Loucy (cell line): ENCODE measurements around the gene KRTAP10-8.

Experiments
- H2AFZ ChIP-seq: fragments of 200-600 bp; sonication (generic); 2 replicates; pipeline ENCODE4 v1.6.0; 2016; ENCODE audit warnings: antibody characterized with exemption, mild to moderate bottlenecking, low read length, moderate library complexity
- H3F3A ChIP-seq: fragments of 200-600 bp; 2 replicates; pipeline ENCODE4 v1.6.0; 2016; ENCODE audit warnings: antibody characterized with exemption, low read depth, mild to moderate bottlenecking
- H3K27me3 ChIP-seq: fragments of 200-600 bp; sonication (generic); 2 replicates; pipeline ENCODE4 v1.6.1; 2014; ENCODE audit warnings: low read length, mild to moderate bottlenecking; ENCODE audit not compliant: insufficient read depth, poor library complexity, severe bottlenecking
- H3K36me3 ChIP-seq: fragments of 200-600 bp; sonication (generic); 2 replicates; pipeline ENCODE4 v1.6.1; 2016; ENCODE audit warnings: low read length; ENCODE audit not compliant: insufficient read depth
- H3K4me1 ChIP-seq: fragments of 200-600 bp; sonication (generic); 2 replicates; pipeline ENCODE4 v1.5.1; 2014; ENCODE audit warnings: low read length, mild to moderate bottlenecking; ENCODE audit not compliant: insufficient read depth, poor library complexity, severe bottlenecking
- H3K4me2 ChIP-seq: fragments of 200-600 bp; sonication (generic); 2 replicates; pipeline ENCODE4 v1.6.0; 2014; ENCODE audit warnings: antibody characterized with exemption, low read length, low read depth, mild to moderate bottlenecking; ENCODE audit not compliant: poor library complexity, severe bottlenecking
- H3K4me3 ChIP-seq: fragments of 200-600 bp; sonication (generic); 2 replicates; pipeline ENCODE4 v1.5.1; 2014; ENCODE audit warnings: low read length, mild to moderate bottlenecking, mixed read lengths; ENCODE audit not compliant: poor library complexity, severe bottlenecking
- H3K79me2 ChIP-seq: fragments of 200-600 bp; sonication (generic); 2 replicates; pipeline ENCODE4 v1.6.1; 2014; ENCODE audit warnings: low read length; ENCODE audit not compliant: insufficient read depth
- H3K9ac ChIP-seq: fragments of 200-600 bp; sonication (generic); 2 replicates; pipeline ENCODE4 v1.6.0; 2014; ENCODE audit warnings: mild to moderate bottlenecking, low read depth, low read length, moderate library complexity; ENCODE audit not compliant: poor library complexity, severe bottlenecking
- H3K9me2 ChIP-seq: fragments of 200-600 bp; sonication (generic); replicated peaks from 2 replicates; pipeline ENCODE4 v1.6.1; 2016; ENCODE audit warnings: low read depth, low read length, mixed read lengths
- H3K9me3 ChIP-seq: fragments of 200-600 bp; sonication (generic); 2 replicates; pipeline ENCODE4 v1.6.1; 2014; ENCODE audit warnings: mild to moderate bottlenecking, antibody characterized with exemption, low read length, low read depth; ENCODE audit not compliant: insufficient read depth
- H4K20me1 ChIP-seq: fragments of 200-600 bp; sonication (generic); 2 replicates; pipeline ENCODE4 v1.6.0; 2014; ENCODE audit warnings: antibody characterized with exemption, low read length, mild to moderate bottlenecking; ENCODE audit not compliant: insufficient read depth, poor library complexity, severe bottlenecking
- EZH2phosphoT487 ChIP-seq: fragments of 200-600 bp; IDR thresholded peaks from 2 replicates; pipeline ENCODE4 v1.6.1; 2018; ENCODE audit warnings: antibody characterized with exemption, mild to moderate bottlenecking, moderate library complexity, borderline replicate concordance
- TF ChIP-seq, protein P1 (sequence below): fragments of 200-600 bp; sonication (generic); conservative IDR thresholded peaks from 2 replicates; pipeline ENCODE4 v1.5.1; 2014; ENCODE audit warnings: mild to moderate bottlenecking, antibody characterized with exemption, low read length

KRTAP10-8 gene

GRCh38 chr21:44654576-44655175 lies 42.8 kb downstream of the KRTAP10-8 start, which contains the start of gene KRTAP12-4:
KRTAP12-4 (minus strand) TSS chr21:44654659; CDS start chr21:44654614, 45 bp downstream.
- H3K4me3 ChIP-seq = no peak within 1 kb of the TSS
- H3F3A ChIP-seq = no peaks in the 10 kb centered on the region
- H3K27me3 ChIP-seq = no peaks in the 10 kb centered on the region
- H3K9me2 ChIP-seq = no peaks in the 10 kb centered on the region
- no peaks in the 10 kb centered on the region for H4K20me1 ChIP-seq
- no peak within 1 kb of the TSS for H2AFZ ChIP-seq
- H3K36me3 ChIP-seq = no peaks in the 10 kb centered on the region
- peaks cover 5% of the 10 kb centered on the region; the same call in 1 of the 2 replicates for H3K9me3 ChIP-seq
- TF ChIP-seq, protein P1, sequence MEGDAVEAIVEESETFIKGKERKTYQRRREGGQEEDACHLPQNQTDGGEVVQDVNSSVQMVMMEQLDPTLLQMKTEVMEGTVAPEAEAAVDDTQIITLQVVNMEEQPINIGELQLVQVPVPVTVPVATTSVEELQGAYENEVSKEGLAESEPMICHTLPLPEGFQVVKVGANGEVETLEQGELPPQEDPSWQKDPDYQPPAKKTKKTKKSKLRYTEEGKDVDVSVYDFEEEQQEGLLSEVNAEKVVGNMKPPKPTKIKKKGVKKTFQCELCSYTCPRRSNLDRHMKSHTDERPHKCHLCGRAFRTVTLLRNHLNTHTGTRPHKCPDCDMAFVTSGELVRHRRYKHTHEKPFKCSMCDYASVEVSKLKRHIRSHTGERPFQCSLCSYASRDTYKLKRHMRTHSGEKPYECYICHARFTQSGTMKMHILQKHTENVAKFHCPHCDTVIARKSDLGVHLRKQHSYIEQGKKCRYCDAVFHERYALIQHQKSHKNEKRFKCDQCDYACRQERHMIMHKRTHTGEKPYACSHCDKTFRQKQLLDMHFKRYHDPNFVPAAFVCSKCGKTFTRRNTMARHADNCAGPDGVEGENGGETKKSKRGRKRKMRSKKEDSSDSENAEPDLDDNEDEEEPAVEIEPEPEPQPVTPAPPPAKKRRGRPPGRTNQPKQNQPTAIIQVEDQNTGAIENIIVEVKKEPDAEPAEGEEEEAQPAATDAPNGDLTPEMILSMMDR = no peak
- TF ChIP-seq EZH2phosphoT487 = no peak
- H3K79me2 ChIP-seq = no peaks in the 10 kb centered on the region
- H3K9ac ChIP-seq = no peak within 1 kb of the TSS
- no peaks in the 10 kb centered on the region for H3K4me1 ChIP-seq
- no peak within 1 kb of the TSS for H3K4me2 ChIP-seq

- H3K9me3 ChIP-seq = peaks cover 5% of the 10 kb centered on the region; the same call in 1 of the 2 replicates
- no peak for TF ChIP-seq EZH2phosphoT487
- TF ChIP-seq, protein P1 = no peak
Measured at GRCh38 chr21:44656868-44657267, 45.0 kb downstream of the KRTAP10-8 start.

DNA sequence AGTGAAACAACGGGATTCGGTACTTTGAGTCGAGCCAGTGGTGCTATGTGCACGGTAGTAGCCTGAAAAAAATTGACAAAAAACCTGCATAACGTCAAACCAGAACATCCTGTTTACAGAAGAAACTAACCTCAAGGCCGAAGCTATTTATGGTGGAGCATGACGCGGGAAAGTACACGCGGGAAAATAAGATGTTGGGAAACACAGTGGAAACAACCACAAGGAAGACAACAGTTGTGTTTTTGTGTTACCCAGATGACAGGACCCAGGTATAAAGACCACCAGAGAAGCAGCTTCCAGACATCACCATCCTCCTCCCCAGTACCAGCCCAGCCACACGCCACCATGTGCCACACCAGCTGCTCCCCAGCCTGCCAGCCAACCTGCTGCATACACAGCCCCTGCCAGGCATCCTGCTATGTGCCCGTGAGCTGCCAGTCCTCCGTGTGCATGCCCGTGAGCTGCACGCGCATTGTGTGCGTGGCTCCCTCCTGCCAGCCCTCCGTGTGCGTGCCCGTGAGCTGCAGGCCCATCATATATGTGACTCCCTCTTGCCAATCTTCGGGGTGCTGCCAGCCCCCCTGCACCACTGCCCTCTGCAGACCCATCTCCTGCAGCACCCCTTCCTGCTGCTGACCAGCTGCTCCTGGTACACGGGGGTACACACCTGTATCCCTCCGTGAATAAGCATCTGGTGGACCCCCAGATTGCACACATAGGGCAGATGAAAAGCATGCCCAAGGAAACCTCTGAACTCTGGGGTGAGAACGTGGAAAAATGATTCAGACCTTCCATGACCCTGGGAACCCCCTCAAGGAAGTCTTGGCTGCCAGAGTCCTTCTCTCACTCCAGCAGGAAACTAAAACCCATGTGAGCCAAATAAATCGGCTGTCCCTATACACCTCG lies 46.0 kb downstream of the KRTAP10-8 start, which contains the start of gene KRTAP12-3:
Gene KRTAP12-3 (plus strand): TSS at position 298 of the 906 bp plus-strand sequence. CDS start 48 bp downstream, at position 346.
- Histone ChIP-seq H3F3A (no peaks in the 10 kb centered on the region), H4K20me1 (no peaks in the 10 kb centered on the region), H3K79me2 (no peaks in the 10 kb centered on the region), H3K9me2 (no peaks in the 10 kb centered on the region), H3K4me2 (no peak within 1 kb of the TSS), H2AFZ (no peak within 1 kb of the TSS), H3K9me3 (peaks cover 5% of the 10 kb centered on the region; the same call in 1 of the 2 replicates), H3K9ac (no peak within 1 kb of the TSS), H3K4me3 (no peak within 1 kb of the TSS), H3K36me3 (no peaks in the 10 kb centered on the region), H3K4me1 (no peaks in the 10 kb centered on the region), H3K27me3 (no peaks in the 10 kb centered on the region)
- TF ChIP-seq EZH2phosphoT487 = no peak
- TF ChIP-seq, protein P1 = no peak

More at GRCh38 chr21:44656868-44657267, 45.0 kb downstream of the KRTAP10-8 start:
- no peaks in the 10 kb centered on the region for H4K20me1 ChIP-seq
- H3K79me2 ChIP-seq = no peaks in the 10 kb centered on the region
- no peaks in the 10 kb centered on the region for H3F3A ChIP-seq
- H3K9ac ChIP-seq = no peak overlapping the region
- H3K36me3 ChIP-seq = no peaks in the 10 kb centered on the region
- H3K4me1 ChIP-seq = no peaks in the 10 kb centered on the region
- H3K27me3 ChIP-seq = no peaks in the 10 kb centered on the region
- H2AFZ ChIP-seq = no peak overlapping the region
- no peak overlapping the region for H3K4me2 ChIP-seq
- H3K9me2 ChIP-seq = no peaks in the 10 kb centered on the region
- no peak overlapping the region for H3K4me3 ChIP-seq
